Mammary epithelial cell (primary cell): Measurements from ENCODE around the gene DACH2.

Source experiments
- CTCF ChIP-seq, 2 donors: IDR thresholded peaks in 1 of 2; conservative IDR thresholded peaks in 1 of 2; 2 replicates each; pipeline ENCODE4 v1.5.1; 2011 to 2012; ENCODE audit warnings: inconsistent platforms in 2 of 2, low read length in 2 of 2, mild to moderate bottlenecking in 2 of 2, control low read depth in 1 of 2, low read depth in 1 of 2; ENCODE audit not compliant: insufficient read depth in 1 of 2; ENCODE audit errors: extremely low read depth in 1 of 2
- EZH2 ChIP-seq: IDR thresholded peaks from 2 replicates; pipeline ENCODE4 v1.6.1; 2012; ENCODE audit warnings: low read length, inconsistent platforms, borderline replicate concordance

- TF ChIP-seq CTCF (conservative IDR thresholded peaks at IDR 0.05 in 1 of 2, IDR thresholded peaks at IDR 0.05 in 1 of 2; ENCODE audit: extremely low read depth in 1 of 2, insufficient read depth in 1 of 2, low read depth in 1 of 2, low read length in 2 of 2) (no peak), EZH2 (no peak)
These were observed 46.5 kb downstream of the DACH2 start for GRCh38 chrX:86194758-86195157.
